Karpas-422 (cell line): ENCODE measurements around the gene SEMA3C. TPM values are rescaled to one million over a fixed set of nuclear protein-coding genes. Genes with fewer than 3 reads are reported as not detected.

Source experiments
- DNase-seq: peaks from one replicate; pipeline ENCODE4 v3.0.0-alpha.2; 2015
- H2AFZ ChIP-seq: fragments of 200-600 bp; sonication (generic); 2 replicates; pipeline ENCODE4 v1.6.1; 2014; ENCODE audit warnings: antibody characterized with exemption, low read length, mixed read lengths
- H3K27ac ChIP-seq: fragments of 200-600 bp; sonication (generic); 2 replicates; pipeline ENCODE4 v1.5.1; 2014; ENCODE audit warnings: mild to moderate bottlenecking, low read length, moderate library complexity
- H3K27me3 ChIP-seq: fragments of 200-600 bp; sonication (generic); 2 replicates; pipeline ENCODE4 v1.6.1; 2014; ENCODE audit warnings: low read length, mixed read lengths
- H3K36me3 ChIP-seq: fragments of 200-600 bp; sonication (generic); 2 replicates; pipeline ENCODE4 v1.6.1; 2014; ENCODE audit warnings: low read length, mixed read lengths; ENCODE audit not compliant: insufficient read depth
- H3K4me1 ChIP-seq: fragments of 200-600 bp; sonication (generic); 2 replicates; pipeline ENCODE4 v1.6.1; 2014; ENCODE audit warnings: mild to moderate bottlenecking, low read length, mixed read lengths
- H3K4me2 ChIP-seq: fragments of 200-600 bp; sonication (generic); 2 replicates; pipeline ENCODE4 v1.6.1; 2014; ENCODE audit warnings: low read length, low read depth, mild to moderate bottlenecking; ENCODE audit not compliant: poor library complexity, severe bottlenecking
- H3K4me3 ChIP-seq: fragments of 200-600 bp; sonication (generic); 2 replicates; pipeline ENCODE4 v1.5.1; 2014; ENCODE audit warnings: mild to moderate bottlenecking, antibody characterized with exemption, low read length, mixed read lengths
- H3K79me2 ChIP-seq: fragments of 200-600 bp; sonication (generic); 2 replicates; pipeline ENCODE4 v1.6.1; 2014; ENCODE audit warnings: mild to moderate bottlenecking, low read length, mixed read lengths
- H3K9ac ChIP-seq: fragments of 200-600 bp; sonication (generic); 2 replicates; pipeline ENCODE4 v1.6.0; 2014; ENCODE audit warnings: low read length
- H3K9me2 ChIP-seq: fragments of 200-600 bp; sonication (generic), shearing (Covaris generic); replicated peaks from 2 replicates; pipeline ENCODE4 v1.6.0; 2014; ENCODE audit warnings: mild to moderate bottlenecking, low read length, moderate library complexity; ENCODE audit not compliant: insufficient read depth
- H3K9me3 ChIP-seq: fragments of 300-700, 200-600 bp; sonication (generic); 2 replicates; pipeline ENCODE4 v1.6.1; 2014; ENCODE audit warnings: low read length, mixed read lengths
- H4K20me1 ChIP-seq: fragments of 200-600 bp; sonication (generic); 2 replicates; pipeline ENCODE4 v1.6.1; 2014; ENCODE audit warnings: mild to moderate bottlenecking, antibody characterized with exemption, low read length, low read depth; ENCODE audit not compliant: insufficient read depth
- total RNA-seq: library from RNA; depleted of rRNA; stranded (reverse); fragments of >200 nt; shearing (Covaris generic); gene quantifications from 2 replicates; pipeline ENCODE4 v1.2.3, GENCODE V29; 2014; ENCODE audit warnings: low replicate concordance

Gene SEMA3C
- total RNA-seq, 1 experiment from 2014 or later = not detected

- no peaks in the 10 kb centered on the region for H3K9me2 ChIP-seq
- H4K20me1 ChIP-seq = no peaks in the 10 kb centered on the region
- H3K79me2 ChIP-seq = no peaks in the 10 kb centered on the region
- no peak overlapping the region for H3K4me3 ChIP-seq
- H2AFZ ChIP-seq = no peak overlapping the region
- no peak overlapping the region for H3K27ac ChIP-seq
- no peak for DNase-seq
- no peaks in the 10 kb centered on the region for H3K27me3 ChIP-seq
- H3K36me3 ChIP-seq = no peaks in the 10 kb centered on the region
- H3K4me1 ChIP-seq = no peaks in the 10 kb centered on the region
- H3K9me3 ChIP-seq = peaks cover 39% of the 10 kb centered on the region
- no peak overlapping the region for H3K4me2 ChIP-seq
- H3K9ac ChIP-seq = no peak overlapping the region
Measured at GRCh38 chr7:80833289-80834268, 85.3 kb downstream of the SEMA3C start.

GRCh38 chr7:80832006-80832405 is 86.8 kb downstream of the SEMA3C start:
- peaks cover 30% of the 10 kb centered on the region for H3K9me3 ChIP-seq
- DNase-seq = no peak
- no peaks in the 10 kb centered on the region for H3K27me3 ChIP-seq
- H3K9ac ChIP-seq = no peak overlapping the region
- H2AFZ ChIP-seq = no peak overlapping the region
- H3K4me2 ChIP-seq = no peak overlapping the region
- no peaks in the 10 kb centered on the region for H3K36me3 ChIP-seq
- H3K4me3 ChIP-seq = no peak overlapping the region
- no peaks in the 10 kb centered on the region for H3K4me1 ChIP-seq
- no peaks in the 10 kb centered on the region for H4K20me1 ChIP-seq
- H3K9me2 ChIP-seq = no peaks in the 10 kb centered on the region
- no peaks in the 10 kb centered on the region for H3K79me2 ChIP-seq
- no peak overlapping the region for H3K27ac ChIP-seq

DNA sequence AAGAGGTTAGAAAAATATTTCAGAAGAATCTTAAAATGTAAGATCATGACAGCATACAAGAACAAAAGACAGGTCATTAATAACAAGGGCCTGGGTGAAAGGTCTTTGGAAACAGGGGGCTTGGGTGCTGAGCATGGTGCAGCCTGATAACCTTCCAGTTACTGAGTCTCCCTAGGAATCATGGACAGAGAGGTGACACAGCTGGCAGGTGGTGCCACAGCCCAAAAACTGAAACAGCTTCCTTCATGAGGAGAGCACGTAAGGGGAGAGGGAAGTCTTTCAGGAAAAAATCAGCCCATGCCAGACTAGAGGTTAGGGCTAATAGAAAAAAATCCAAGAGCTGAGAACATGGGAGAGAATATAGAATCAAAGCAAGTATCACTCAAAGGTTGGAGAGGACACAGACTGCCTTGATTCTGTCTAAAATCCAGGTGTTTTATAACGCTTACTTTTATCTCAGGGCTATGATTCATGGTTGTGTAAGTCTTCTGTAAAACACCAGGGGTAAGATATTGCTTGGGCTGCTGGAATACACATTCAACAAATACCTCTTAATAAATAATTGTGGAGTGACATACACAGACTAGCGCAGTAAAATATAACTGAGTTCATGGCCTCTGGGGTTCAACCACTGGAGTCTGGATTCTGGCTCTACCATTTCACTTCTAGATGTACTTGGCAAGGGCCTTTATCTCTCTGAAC is 88.1 kb downstream of the SEMA3C start:
- no peaks in the 10 kb centered on the region for H3K9me2 ChIP-seq
- H3K9ac ChIP-seq = no peak overlapping the region
- H3K4me3 ChIP-seq = no peak overlapping the region
- H3K4me2 ChIP-seq = no peak overlapping the region
- no peak overlapping the region for H2AFZ ChIP-seq
- H3K27me3 ChIP-seq = no peaks in the 10 kb centered on the region
- H3K4me1 ChIP-seq = no peaks in the 10 kb centered on the region
- peaks cover 34% of the 10 kb centered on the region for H3K9me3 ChIP-seq
- no peak for DNase-seq
- H4K20me1 ChIP-seq = no peaks in the 10 kb centered on the region
- no peaks in the 10 kb centered on the region for H3K36me3 ChIP-seq
- no peak overlapping the region for H3K27ac ChIP-seq
- H3K79me2 ChIP-seq = no peaks in the 10 kb centered on the region

- DNase-seq = no peak
- H3K4me2 ChIP-seq = no peak overlapping the region
- H3K27me3 ChIP-seq = no peaks in the 10 kb centered on the region
- H3K9me3 ChIP-seq = peaks cover 30% of the 10 kb centered on the region
- H3K4me1 ChIP-seq = no peaks in the 10 kb centered on the region
- H3K4me3 ChIP-seq = no peak overlapping the region
- H3K9ac ChIP-seq = no peak overlapping the region
- no peaks in the 10 kb centered on the region for H3K36me3 ChIP-seq
- no peaks in the 10 kb centered on the region for H4K20me1 ChIP-seq
- H3K9me2 ChIP-seq = no peaks in the 10 kb centered on the region
- H3K27ac ChIP-seq = no peak overlapping the region
- H2AFZ ChIP-seq = no peak overlapping the region
- no peaks in the 10 kb centered on the region for H3K79me2 ChIP-seq
Measured at GRCh38 chr7:80830010-80830409, 88.8 kb downstream of the SEMA3C start.

DNA sequence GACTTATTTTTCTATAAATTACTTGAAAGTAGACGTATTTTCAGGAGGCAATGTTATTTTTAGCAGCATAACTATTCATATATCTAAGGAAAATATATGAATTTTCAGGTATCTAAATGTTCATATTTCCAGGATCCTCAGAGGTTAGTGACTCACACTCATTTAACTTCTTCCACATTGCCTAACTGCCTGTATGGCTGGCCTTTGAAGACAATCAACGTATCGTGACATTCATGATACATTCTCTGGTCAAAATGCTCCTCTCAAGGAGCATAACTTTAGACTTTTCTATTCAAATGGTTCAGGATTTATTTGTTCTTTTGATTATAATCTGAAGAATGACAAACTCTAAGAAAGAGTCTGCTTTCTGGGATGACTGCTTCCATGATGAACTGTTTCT is 89.3 kb downstream of the SEMA3C start:
- H3K9ac ChIP-seq = no peak overlapping the region
- H3K4me1 ChIP-seq = no peaks in the 10 kb centered on the region
- H3K4me2 ChIP-seq = no peak overlapping the region
- H3K27ac ChIP-seq = no peak overlapping the region
- H3K36me3 ChIP-seq = no peaks in the 10 kb centered on the region
- no peaks in the 10 kb centered on the region for H3K9me2 ChIP-seq
- H3K9me3 ChIP-seq = peaks cover 29% of the 10 kb centered on the region
- DNase-seq = no peak
- H3K4me3 ChIP-seq = no peak overlapping the region
- no peaks in the 10 kb centered on the region for H3K27me3 ChIP-seq
- no peaks in the 10 kb centered on the region for H4K20me1 ChIP-seq
- H3K79me2 ChIP-seq = no peaks in the 10 kb centered on the region
- H2AFZ ChIP-seq = no peak overlapping the region

GRCh38 chr7:80827239-80827633 is 91.6 kb downstream of the SEMA3C start:
- Histone ChIP-seq H3K4me2 (no peak overlapping the region), H4K20me1 (no peaks in the 10 kb centered on the region), H3K9me3 (peaks cover 28% of the 10 kb centered on the region), H3K9ac (no peak overlapping the region), H3K4me1 (no peaks in the 10 kb centered on the region), H3K4me3 (no peak overlapping the region), H2AFZ (no peak overlapping the region), H3K27me3 (no peaks in the 10 kb centered on the region), H3K9me2 (no peaks in the 10 kb centered on the region), H3K79me2 (no peaks in the 10 kb centered on the region), H3K27ac (no peak overlapping the region), H3K36me3 (no peaks in the 10 kb centered on the region)
- DNase-seq = no peak

DNA sequence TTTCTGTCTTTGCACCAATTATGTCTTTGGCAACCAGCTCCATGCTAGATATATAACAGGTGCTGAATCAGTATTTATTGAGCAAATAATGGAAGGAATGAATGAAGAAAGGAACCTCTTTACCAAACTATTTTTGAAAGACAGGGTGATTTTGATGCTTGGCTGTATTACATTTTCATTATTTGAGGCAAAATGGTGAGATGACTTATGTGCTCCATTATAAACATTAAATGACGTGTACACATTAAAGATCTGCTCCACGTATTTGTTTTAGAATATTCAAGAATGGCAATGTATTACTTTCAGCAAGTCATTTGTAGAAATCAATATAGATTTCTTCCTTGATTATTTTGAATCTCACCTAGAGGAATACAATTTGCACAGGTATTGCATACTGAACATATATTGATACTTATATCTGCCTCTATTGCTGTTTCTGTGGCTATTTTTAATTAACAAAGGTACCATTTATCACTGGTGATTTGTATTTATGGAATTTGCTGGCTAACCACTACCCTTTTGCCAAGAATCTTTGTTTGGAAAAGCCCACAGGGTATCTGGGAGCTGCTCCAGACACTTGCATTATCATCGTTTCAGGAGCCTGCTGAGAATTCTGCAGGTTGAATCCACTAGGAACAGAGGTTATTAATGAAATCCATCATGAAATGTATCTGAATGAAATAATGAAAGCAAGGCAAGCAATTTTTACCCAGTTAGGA is 92.2 kb downstream of the SEMA3C start:
- Histone ChIP-seq H3K9me2 (no peaks in the 10 kb centered on the region), H3K4me3 (no peak overlapping the region), H3K9ac (no peak overlapping the region), H3K9me3 (peaks cover 28% of the 10 kb centered on the region), H4K20me1 (no peaks in the 10 kb centered on the region), H3K4me1 (no peaks in the 10 kb centered on the region), H3K27me3 (no peaks in the 10 kb centered on the region), H3K36me3 (no peaks in the 10 kb centered on the region), H3K4me2 (no peak overlapping the region), H3K79me2 (no peaks in the 10 kb centered on the region), H3K27ac (no peak overlapping the region), H2AFZ (no peak overlapping the region)
- DNase-seq = no peak

DNA sequence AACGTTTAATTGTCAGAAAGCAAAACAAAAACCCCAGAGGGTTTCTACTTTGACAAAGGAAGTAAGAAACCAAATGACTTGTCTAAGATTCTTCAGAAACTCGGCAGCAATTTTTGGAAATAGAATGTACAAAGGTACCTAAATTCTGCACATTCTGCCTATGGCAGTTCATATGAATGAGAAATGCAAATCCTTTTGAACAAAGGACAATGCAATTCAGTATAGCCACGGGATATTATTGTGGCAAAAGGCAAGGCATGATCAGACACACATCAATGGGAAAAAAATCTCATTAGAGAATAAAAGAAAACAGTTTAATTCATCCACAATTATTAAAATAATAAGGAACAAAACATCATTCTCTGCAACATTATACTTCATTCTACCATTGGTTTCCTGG is 93.4 kb downstream of the SEMA3C start:
- Histone ChIP-seq H3K9me3 (peaks cover 25% of the 10 kb centered on the region), H3K36me3 (no peaks in the 10 kb centered on the region), H3K9me2 (no peaks in the 10 kb centered on the region), H2AFZ (no peak overlapping the region), H3K27ac (no peak overlapping the region), H3K79me2 (no peaks in the 10 kb centered on the region), H3K27me3 (no peaks in the 10 kb centered on the region), H3K4me2 (no peak overlapping the region), H4K20me1 (no peaks in the 10 kb centered on the region), H3K4me3 (no peak overlapping the region), H3K4me1 (no peaks in the 10 kb centered on the region), H3K9ac (no peak overlapping the region)
- no peak for DNase-seq
